Heart left ventricle (tissue), 13 donors: ENCODE measurements around the gene PSRC1.

ENCODE experiments used
- POLR2A ChIP-seq, 2 donors: fragments of 450-650 bp; IDR thresholded peaks; one replicate each; pipeline ENCODE4 v1.6.1; 2017; ENCODE audit warnings: antibody characterized with exemption in 2 of 2, mild to moderate bottlenecking in 2 of 2, moderate library complexity in 2 of 2
- TF ChIP-seq, protein P1 (sequence below), 12 donors: fragments of 200-600 bp; sonication (generic) in 4 of 12; IDR thresholded peaks; one replicate each; pipeline versions ENCODE4 v1.5.0 to v1.8.0; 2018 to 2022; ENCODE audit warnings: antibody characterized with exemption in 12 of 12, mild to moderate bottlenecking in 5 of 12
- donor health status: ischemic (EF 13 %, LVEDD 7.1; RV severe dilation, severe dysfunction).
- donor health status: DM: no; HTN: yes; CAD: no.
- donor health status: DM: no; HTN: no; CAD: no.
- donor health status: ischemic (EF 25% LVEDD 6.9; RV normal size, moderate dysfunction).
- donor health status: ischemic (EF 25% LVEDD 5.7; RV mildly dilated, moderate dysfunction).
- donor health status: ischemic (EF 35%, LVEDD 5.7; RV mildly dilated, moderate dysfunction).
- donor health status: nonischemic (EF 11% LVEDD 7.7; RV severe dilation, severe dysfunction).
- donor health status: DM: yes; HTN: yes; CAD: no.
- donor health status: PGD.
- donor health status: ischemic (EF 29% LVEDD 5.4; RV normal size, mild dysfunction).
- donor health status: nonischemic (EF 23%, LVEDD 6.1; RV moderate dilation, normal function).

- TF ChIP-seq, protein P1, sequence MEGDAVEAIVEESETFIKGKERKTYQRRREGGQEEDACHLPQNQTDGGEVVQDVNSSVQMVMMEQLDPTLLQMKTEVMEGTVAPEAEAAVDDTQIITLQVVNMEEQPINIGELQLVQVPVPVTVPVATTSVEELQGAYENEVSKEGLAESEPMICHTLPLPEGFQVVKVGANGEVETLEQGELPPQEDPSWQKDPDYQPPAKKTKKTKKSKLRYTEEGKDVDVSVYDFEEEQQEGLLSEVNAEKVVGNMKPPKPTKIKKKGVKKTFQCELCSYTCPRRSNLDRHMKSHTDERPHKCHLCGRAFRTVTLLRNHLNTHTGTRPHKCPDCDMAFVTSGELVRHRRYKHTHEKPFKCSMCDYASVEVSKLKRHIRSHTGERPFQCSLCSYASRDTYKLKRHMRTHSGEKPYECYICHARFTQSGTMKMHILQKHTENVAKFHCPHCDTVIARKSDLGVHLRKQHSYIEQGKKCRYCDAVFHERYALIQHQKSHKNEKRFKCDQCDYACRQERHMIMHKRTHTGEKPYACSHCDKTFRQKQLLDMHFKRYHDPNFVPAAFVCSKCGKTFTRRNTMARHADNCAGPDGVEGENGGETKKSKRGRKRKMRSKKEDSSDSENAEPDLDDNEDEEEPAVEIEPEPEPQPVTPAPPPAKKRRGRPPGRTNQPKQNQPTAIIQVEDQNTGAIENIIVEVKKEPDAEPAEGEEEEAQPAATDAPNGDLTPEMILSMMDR (IDR thresholded peaks at IDR 0.05): no peak
- TF ChIP-seq POLR2A (IDR thresholded peaks at IDR 0.05): no peak
These were observed 28.9 kb downstream of the PSRC1 start for GRCh38 chr1:109253803-109254620.
